Left ventricle myocardium superior (tissue), 1 donor: Measurements from ENCODE around the gene PARP16. TPM values are rescaled to one million over a fixed set of nuclear protein-coding genes. Genes with fewer than 3 reads are reported as not detected.
"Not testable (repeated sequence)": the region's sequence is repeated elsewhere in the genome, so short reads cannot be mapped to it uniquely, and the experiment has no call there.

Experiments used
- ATAC-seq: fragments of 200-7000 bp; cut with Tn5 transposase; one replicate; pipeline ENCODE4 v1.9.1; 2020; ENCODE audit warnings: mild to moderate bottlenecking, moderate library complexity
- DNase-seq: peaks from one replicate; pipeline ENCODE4 v3.0.0-alpha.2; 2020
- intact Hi-C: fragments of 100-400 bp; cut with micrococcal nuclease; formaldehyde crosslinking; loops from one replicate; pipeline ENCODE4 v1.11.0; 2022
- total RNA-seq: library from RNA; stranded (reverse); fragmentation: NEBNext Ultra II Directional; extraction: Animal tissue kit (Norgen Biotek cat#: 25700); gene quantifications from one replicate; pipeline ENCODE4 v1.2.1, GENCODE V29; 2021
- donor health status: DM: no; HTN: yes; CAD: no; lungs with severe emphysema.

Gene PARP16
- total RNA-seq, 1 donor from 2014 or later, result 4.1 TPM

DNA sequence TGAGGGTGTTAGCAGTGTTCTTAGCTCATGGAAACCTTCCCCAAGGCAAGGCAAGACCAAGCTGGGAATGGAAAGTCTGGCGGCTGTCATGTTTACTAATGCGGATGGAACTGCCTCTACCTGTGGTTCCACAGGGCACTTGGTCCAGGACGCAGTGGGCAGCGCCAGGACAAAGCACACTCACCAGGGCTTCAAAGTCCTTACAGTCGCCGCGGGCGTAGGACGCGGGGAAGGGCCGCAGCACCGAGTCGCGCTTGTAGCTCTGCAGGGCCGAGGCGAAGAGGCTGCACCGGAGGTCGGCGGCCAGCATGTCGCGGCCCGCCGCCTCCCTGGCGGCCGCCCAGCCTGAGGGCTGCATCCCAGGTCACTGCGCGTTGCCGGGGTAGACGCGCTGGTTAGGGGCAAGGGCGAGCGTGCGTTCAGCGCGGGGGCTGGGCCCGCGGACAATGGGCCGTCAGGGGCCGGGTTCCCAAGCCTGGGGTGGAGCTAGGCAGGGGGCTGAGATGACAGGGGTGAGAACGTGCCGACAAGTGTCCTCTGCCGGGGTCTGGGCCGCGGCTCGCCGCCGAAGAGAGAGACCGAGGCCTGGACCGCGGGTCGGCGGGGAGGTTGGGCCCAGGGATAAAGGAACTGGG is 497 bp downstream of the PARP16 start:
- DNase-seq (peak; percentile 71), ATAC-seq (peak; percentile 67)
- intact Hi-C loops, result no loop called here

DNA sequence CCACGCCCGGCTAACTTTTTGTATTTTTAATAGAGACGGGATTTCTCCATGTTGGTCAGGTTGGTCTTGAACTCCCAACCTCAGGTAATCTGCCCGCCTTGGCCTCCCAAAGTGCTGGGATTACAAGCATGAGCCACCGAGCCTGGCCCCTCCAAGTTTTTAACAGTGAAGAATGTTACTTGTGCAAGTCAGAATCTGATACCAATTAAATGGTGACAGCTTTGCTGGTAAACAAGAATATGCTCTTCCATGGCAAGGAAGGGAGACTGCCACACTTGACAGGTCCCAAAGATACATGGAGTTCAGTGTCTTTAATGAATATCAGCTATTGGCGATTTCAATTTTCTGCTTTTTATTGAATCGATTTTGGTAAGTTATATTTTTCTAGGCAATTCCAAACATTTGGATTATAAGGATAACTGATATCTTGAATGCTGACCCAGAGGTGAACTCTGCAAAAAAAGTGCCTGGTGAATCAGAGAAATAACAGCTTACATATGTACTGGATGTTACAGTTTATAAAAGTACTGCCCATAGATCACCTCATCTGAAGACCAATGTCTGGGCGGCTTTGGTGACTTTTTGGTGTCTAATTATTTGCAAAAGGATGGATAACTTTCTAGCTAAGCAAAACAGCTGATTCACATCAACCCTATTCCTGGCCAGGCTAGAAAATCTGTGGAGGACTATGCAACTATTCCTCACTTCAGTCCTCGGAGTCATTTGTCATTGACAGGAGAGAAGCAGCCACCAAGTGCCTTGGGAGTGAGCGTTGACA is 1.2 kb downstream of the PARP16 start:
- DNase-seq (no peak), ATAC-seq (no peak)
- intact Hi-C loops, result no loop called here

DNA sequence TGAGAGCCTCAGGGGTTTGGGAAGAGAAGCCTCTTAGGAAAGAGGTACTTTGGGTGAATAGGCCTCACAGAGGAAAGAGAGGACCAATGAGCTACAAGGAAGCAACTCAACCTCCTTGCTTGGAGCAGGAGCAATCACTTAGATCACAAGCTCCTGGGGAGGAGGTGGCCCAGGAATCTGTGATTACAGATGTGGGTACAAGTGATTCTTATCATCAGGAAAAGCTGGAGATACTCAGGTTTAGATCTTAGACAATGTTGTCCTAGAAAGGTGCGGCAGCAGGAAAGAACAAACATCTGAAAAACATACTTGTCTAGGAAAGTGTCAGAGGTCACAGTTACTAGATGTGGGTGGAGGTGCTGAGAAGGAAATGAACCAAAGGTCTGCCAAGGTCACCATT is 8.2 kb downstream of the PARP16 start:
- ATAC-seq, result no peak
- DNase-seq, result no peak
- intact Hi-C loops, result no loop called here

DNA sequence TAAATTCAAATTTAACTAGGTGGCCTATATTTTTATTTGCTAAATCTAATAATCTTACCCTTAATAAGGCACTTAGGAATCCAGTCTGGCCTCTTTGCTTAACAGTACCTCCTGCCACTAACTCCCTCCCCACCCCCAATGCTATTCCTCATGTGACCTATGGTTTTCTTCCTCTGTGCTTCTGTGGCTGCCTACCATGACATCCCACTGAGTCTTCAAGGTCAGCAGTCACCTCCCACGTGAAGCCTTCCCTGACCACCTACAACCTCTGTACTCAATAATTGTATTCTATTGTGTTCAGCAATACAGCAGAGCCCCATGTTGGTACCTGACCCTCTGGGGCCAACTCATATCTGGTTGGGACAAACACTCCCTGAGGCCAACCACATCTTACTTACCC is 9.7 kb downstream of the PARP16 start:
- ATAC-seq (no peak), DNase-seq (no peak)
- intact Hi-C loops, result no loop called here

DNA sequence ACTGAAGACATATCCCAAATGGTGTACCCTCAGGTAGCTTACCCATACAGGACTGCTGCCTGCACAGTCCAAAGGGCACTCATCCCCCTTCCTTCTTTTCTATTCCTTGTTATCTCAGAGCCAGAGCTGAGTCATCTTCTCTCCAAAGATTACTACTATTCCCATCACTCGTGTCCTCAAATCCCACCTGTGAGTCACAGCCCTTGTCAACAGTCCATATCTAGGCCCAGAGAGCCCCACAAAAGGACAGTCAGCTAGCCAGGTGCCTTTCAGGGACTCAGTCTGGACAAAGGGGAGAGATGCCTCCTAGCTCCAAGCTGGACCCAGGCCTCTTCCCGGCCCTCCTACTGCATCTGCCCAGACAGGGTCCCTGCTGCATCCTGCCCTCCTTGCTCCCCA is 11.0 kb downstream of the PARP16 start:
- ATAC-seq (peak; percentile 14), DNase-seq (no peak)
- intact Hi-C loops, result no loop called here

DNA sequence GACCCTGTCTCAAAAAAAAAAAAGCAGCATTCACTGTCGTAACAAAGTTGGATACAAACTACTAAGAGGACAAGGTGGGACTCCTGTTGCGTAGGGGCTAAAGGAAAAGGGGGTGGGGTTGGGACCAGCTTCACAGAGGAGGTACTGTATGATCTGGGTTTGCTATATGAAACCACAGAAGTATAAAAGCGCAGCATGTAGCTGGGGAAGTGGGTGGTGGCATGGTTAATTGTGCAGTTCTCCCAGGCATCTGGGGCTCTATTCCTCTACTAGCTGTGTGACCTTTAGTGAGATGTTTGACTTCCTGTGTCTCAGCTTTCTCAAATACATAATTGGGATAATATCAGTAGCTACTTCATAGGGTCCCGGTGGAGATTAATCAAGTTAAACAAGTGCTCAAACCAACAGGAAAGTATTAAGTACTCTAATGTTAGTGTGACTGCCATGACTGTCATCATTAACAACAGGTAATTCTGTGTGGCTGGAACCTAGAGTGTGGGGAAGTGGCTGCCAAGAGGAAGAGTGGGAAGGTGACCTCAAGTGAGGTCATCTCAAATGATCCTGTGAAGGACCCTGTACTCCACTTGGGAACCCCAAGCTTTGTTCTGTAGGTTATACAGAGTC is 11.5 kb downstream of the PARP16 start:
- intact Hi-C loops, result no loop called here
- ATAC-seq, result no peak
- no peak for DNase-seq

DNA sequence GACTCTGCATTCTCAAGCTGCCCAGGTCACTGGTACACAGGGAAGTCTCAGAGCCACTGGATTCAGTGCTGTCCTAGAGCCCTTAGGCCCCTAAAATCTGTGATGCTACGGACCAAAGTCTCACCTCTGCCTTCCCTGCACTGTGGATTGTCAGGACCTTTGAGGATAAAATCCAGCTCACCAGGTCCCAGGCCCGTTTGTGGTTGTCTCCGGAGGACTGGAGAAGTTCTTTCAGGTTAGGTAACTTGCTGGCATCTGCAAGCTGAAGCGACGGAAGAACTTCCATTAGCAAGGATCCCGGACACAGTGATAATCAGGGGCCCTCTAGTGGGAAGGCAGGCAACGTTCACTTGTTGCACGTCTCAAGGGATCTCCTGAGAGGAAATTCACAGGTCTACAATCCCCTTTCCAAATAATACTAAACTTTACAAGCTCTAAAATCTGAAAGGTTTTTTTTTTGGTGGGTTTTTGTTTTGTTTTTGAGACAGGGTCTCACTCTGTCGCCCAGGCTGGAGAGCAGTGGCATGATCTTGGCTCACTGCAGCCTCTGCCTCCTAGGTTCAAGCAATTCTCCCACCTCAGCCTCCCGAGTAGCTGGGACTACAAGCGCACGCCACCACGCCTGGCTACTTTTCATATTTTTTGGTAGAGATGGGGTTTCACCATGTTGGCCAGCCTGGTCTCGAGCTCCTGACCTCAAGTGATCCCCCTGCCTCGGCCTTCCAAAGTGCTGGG is 15.7 kb downstream of the PARP16 start:
- DNase-seq (peak; percentile 57), ATAC-seq (peak; percentile 91)
- intact Hi-C loops, result not testable (repeated sequence)

DNA sequence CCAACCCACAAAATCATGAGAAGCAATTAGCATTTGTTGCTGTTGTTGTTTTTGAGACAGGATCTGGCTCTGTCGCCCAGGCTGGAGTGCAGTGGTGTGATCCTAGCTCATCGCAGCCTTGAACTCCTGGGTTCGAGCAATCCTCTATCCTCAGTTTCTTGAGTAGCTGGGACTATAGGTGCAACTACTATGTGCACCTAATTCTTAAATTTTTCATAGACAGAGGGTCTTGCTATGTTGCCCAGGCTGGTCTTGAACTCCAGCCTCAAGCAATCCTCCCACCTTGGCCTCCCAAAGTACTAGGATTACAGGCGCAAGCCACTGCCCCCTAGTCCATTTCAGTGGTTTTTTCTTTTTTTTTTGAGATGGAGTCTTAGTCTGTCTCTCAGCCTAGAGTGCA is 18.3 kb downstream of the PARP16 start:
- intact Hi-C loops, result no loop called here
- ATAC-seq (no peak), DNase-seq (no peak)

DNA sequence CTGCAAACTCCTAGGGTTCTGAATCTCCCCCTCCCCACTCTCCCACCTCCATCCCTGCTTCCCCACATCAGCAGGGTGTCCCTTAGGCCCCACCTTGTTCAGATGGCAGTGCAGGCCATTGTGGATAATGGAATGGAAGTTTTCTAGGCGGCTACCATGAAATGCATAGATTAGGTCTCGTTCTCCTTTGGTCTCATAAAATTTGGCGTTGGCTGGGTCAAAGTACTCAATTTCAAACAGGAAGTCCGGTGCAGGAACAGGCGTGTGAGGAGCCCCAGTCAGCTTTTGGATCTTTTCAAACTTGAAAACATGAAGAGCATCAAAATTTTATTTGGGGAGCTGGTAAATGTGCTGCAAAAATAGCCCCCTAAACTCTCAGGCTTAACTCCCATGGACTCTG is 20.2 kb downstream of the PARP16 start:
- no peak for ATAC-seq
- intact Hi-C loops, result no loop called here

DNA sequence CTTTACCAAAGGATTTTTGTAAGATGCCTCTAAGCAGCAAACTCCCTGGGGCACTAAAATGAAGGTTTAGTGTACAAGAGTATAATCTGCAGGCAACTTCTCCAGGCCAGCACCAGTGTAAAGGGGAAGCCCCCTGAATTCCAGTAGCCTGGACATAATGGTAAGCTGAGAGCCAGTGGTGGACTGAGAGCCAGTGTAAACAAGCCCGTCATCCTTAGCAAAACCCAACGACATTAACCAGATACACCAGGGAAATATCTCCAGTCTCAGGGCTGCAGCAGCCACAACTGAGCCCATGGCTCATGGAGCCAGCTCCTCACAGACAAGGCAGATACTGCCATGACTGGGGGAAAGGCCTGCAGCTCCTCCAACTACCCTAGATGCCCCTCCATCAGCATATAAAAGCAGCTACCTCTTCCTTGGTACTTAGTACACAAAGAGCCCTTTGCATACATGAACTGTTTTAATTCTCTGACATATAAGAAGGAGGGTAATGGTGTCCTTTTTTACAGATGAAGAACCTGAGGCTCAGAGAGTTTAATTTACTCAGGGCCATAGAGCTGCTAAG is 21.7 kb downstream of the PARP16 start:
- intact Hi-C loops, result no loop called here
- peak; percentile 86 for ATAC-seq
- DNase-seq, result no peak

More for the DNA sequence above, 20.2 kb downstream of the PARP16 start:
- DNase-seq, result no peak

DNA sequence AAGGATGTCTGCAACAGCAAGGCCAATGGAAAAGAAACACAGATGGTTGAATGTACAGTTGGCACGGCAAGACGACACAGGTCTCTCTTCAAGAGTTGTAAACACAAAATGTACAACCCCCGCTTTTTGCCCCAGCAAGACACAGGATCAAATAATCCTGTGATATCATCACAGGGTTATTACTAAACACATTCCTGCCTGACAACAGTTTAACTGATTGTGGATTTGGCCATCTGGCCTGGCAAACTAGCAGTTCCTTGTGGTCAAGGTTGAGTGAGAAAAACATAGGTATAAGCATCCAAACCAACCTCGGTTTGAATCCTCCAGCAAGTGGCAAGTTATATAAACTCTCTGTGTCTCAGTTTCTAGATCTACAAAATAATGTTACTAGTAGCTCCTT is 23.4 kb downstream of the PARP16 start:
- intact Hi-C loops, result no loop called here
- DNase-seq (no peak), ATAC-seq (no peak)

DNA sequence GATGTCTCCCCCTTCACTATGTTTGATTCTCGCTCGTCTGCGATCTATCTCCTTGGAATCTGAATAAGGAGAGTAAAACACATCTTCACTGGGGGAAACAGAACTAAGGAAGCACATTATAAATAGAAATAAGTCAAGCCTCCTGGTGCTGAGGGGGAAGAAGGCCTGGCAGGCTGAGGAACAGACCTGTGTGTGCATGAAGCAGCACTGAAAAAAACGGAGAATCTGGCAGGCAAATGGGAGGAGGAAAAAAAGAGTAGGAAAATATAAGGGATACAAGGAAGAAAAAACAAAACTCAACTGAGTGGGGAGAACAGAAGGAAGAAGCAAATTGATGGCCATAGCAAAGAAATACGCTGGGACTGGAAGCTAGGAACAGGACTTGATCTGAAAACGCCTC is 25.7 kb downstream of the PARP16 start:
- no peak for ATAC-seq
- DNase-seq, result no peak
- intact Hi-C loops, result no loop called here

DNA sequence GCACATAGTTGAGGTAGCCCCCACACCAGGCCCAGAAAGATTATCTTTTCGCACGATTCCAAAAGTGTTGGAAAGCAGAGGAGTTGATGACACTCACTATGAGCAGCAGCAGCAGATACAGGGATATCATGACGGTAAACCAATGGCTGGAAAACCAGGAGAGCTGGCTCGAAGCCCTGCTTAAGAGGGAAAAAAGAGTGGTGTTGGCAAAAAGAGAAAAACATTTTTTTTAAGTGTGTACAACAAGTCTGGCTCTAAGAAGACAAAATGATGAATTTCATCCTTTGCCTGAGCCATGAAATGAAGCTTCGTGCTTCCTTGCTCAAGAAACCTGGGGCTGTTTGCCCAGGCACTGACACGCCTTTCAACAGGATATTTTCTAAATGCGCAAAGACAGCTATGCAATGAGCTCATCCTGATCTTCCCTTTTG is 27.3 kb downstream of the PARP16 start:
- ATAC-seq, result peak; percentile 73
- DNase-seq, result peak; percentile 59
- intact Hi-C loops, result no loop called here

DNA sequence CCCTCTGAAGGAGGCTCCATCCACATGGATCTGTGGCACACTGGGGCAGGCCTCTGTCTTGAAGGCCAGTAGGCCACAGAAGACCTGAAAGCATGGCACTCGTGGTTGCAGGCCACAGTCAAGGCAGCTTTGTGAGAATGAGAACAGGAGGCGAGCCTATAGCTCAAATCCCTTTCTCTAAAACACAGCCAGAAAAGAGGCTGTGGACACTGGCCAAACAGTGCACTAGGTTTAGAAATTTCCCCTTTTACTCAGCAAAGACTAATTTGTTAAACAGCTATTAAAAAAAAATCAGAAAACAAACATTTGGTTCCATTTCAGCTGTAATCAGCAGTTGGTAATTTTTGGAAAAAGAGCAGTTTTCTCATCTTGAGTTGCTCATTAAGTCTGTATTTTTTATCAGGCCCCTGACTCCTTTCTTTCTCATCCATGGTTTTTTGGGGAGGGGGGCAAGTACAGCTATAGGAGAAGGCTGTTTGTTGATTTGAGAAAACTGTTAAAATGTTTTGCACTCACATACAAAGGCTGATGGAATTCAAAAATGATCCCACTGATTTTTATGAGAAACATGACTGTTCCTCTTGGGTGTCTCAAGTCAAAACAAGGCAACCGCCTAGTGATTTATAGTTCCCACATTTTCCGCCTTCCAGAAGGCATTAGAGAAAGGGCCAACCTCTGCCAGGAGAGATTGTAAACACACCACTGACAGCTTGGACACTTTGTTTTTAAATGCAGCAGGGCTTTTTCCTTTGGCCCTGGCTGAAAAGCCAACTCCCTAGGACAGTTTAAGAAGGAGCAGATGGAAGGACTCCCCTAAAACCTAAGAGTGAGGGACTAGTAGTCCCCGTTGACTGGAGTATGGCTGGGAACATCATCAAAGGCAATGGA is 28.1 kb downstream of the PARP16 start:
- intact Hi-C loops, result no loop called here
- ATAC-seq, result peak; percentile 62
- DNase-seq, result no peak

DNA sequence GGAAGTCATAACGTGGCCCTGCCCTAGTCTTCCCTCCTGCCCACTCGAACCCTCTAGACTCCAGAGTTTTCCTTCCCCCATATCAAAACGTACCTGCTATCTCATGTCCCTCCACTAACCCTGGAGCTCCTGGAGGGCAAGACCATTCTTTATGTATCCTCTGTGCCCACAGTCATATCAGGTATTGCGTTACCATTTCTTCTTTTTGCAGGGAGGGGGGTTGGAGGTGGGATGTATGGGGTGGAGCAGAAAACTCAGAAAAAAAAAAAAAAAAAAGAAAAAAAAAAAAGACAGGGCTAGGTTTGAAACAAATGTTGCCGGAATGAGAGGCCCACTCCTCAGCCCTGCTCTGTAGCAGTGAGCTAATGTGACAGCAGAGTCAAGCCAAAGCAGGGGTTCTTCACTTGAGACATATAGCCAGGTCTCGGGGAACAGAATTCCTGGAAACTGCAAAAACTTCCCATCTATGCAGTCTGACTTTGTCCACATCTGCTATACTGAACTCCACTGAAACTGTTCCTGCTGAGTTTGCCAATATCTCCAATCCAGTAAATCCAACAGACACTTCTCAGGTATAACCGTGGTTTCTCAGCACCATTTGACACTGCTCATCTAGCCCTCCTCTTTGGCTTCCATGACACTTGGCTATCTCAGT is 31.1 kb downstream of the PARP16 start:
- ATAC-seq, result no peak
- intact Hi-C loops, result no loop called here

DNA sequence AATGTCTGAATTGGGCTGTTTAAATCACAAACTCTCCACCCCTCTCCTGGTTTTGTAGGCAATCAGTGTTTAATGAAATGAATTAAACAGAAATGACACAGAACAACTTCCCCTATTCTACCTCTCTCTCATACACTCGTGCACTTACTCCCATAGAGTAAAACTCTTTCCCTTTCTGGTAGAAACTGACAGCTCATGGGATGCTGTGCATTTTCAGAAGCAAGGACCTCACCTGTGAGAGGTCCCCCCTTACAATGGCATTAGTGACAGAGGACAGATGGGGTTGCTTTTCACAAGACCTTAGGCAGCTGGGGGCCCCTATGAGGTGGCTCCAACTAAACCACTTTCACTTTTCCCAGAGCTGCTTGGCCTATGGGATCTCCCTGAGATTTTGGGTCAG is 31.9 kb downstream of the PARP16 start:
- no peak for ATAC-seq
- no peak for DNase-seq
- intact Hi-C loops, result no loop called here

More for the DNA sequence above, 31.1 kb downstream of the PARP16 start:
- DNase-seq, result no peak

DNA sequence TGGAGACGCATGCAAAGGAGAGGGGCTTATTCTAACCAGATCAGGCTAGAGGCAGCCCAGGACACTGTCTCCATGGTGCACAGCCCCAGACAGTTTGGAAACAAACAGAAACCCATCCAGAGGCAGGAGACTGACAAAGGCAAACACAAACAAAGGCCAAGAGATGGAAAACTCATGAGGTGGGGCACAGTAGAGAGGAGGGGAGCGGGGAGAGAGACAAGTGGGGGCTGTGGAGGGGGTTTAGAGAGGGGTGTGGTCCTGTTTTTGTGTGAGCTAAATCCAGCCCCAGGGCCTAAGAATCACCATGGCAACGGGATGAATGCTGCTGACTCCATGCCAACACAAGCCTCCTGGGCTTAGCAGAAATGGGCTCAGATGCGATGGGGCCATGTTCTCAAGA is 32.3 kb downstream of the PARP16 start:
- ATAC-seq, result peak; percentile 11
- no peak for DNase-seq
- intact Hi-C loops, result no loop called here

DNA sequence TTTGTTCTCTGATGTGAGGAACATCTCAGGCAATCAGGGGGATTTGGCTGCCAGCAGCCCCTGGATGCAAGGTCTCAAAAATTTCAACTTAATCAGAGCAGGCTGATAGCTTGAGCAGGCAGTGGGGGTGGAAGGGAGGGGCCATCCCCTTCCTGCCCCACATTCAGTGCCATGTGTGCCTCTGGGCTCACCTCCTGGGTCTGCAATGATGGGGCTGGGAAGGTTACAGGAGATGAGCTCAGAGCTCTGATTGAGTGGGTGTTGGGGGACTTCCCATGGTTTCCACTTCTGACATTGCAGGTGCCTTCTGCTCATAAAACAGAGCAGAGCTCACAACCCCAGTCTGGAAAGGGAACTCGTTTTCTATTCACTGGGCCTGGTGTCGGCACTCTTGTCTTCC is 37.0 kb downstream of the PARP16 start:
- ATAC-seq, result no peak
- no peak for DNase-seq
- intact Hi-C loops, result no loop called here
